Keratinocyte (primary cell): ENCODE measurements around the gene SLC20A1. TPM values are rescaled to one million over a fixed set of nuclear protein-coding genes. Genes with fewer than 3 reads are reported as not detected.

Source experiments
- DNase-seq: peaks from one replicate; pipeline ENCODE4 v3.0.0-alpha.2; 2011; ENCODE audit warnings: low read depth, missing footprints, low spot score
- FAIRE-seq: peaks from 2 replicates; lab custom pipeline; 2011; peaks lifted over from hg19 to GRCh38; lab: Jason Lieb, UNC
- H2AFZ ChIP-seq: 2 replicates; pipeline ENCODE4 v1.6.0; 2012; ENCODE audit warnings: low read length, control low read depth, inconsistent platforms; ENCODE audit not compliant: control insufficient read depth
- H3K27ac ChIP-seq: 2 replicates; pipeline ENCODE4 v1.5.1; 2011; ENCODE audit warnings: low read length; ENCODE audit not compliant: control insufficient read depth, insufficient read depth
- H3K27me3 ChIP-seq: 3 replicates; pipeline ENCODE4 v1.6.0; 2011; ENCODE audit warnings: low read length; ENCODE audit not compliant: control insufficient read depth, insufficient read depth; ENCODE audit errors: extremely low read depth
- H3K36me3 ChIP-seq, 2 experiments: 2 replicates in 1 of 2; 3 replicates in 1 of 2; pipeline ENCODE4 v1.5.1; 2011; ENCODE audit warnings: low read length in 2 of 2, mild to moderate bottlenecking in 1 of 2; ENCODE audit not compliant: control insufficient read depth in 2 of 2, insufficient read depth in 2 of 2; ENCODE audit errors: extremely low read depth in 1 of 2
- H3K4me1 ChIP-seq: 3 replicates; pipeline ENCODE4 v1.5.1; 2011; ENCODE audit warnings: low read length; ENCODE audit not compliant: control insufficient read depth, insufficient read depth; ENCODE audit errors: extremely low read depth
- H3K4me2 ChIP-seq: 3 replicates; pipeline ENCODE4 v1.6.0; 2011; ENCODE audit warnings: low read depth, low read length; ENCODE audit not compliant: control insufficient read depth, insufficient read depth; ENCODE audit errors: extremely low read depth
- H3K4me3 ChIP-seq, 3 experiments: fragments of 200-600 bp in 1 of 3; sonication (generic) in 1 of 3; 2 replicates in 2 of 3; 3 replicates in 1 of 3; pipeline ENCODE4 v1.5.1; 2011 to 2016; ENCODE audit warnings: low read length in 3 of 3, mild to moderate bottlenecking in 3 of 3, control low read depth in 2 of 3, inconsistent platforms in 1 of 3, low read depth in 1 of 3, mixed read lengths in 1 of 3, mixed run types in 1 of 3, moderate library complexity in 1 of 3; ENCODE audit not compliant: control insufficient read depth in 2 of 3, insufficient read depth in 2 of 3; ENCODE audit errors: extremely low read depth in 1 of 3
- H3K79me2 ChIP-seq: 2 replicates; pipeline ENCODE4 v1.6.0; 2012; ENCODE audit warnings: low read length; ENCODE audit not compliant: control insufficient read depth, insufficient read depth
- H3K9ac ChIP-seq: 3 replicates; pipeline ENCODE4 v1.6.0; 2011; ENCODE audit warnings: low read length; ENCODE audit not compliant: control insufficient read depth, insufficient read depth; ENCODE audit errors: extremely low read depth
- H3K9me1 ChIP-seq: 3 replicates; pipeline ENCODE4 v1.6.0; 2011; ENCODE audit warnings: low read length; ENCODE audit not compliant: control insufficient read depth, insufficient read depth; ENCODE audit errors: extremely low read depth
- H3K9me3 ChIP-seq: 2 replicates; pipeline ENCODE4 v1.5.1; 2012; ENCODE audit warnings: low read depth, low read length; ENCODE audit not compliant: control insufficient read depth
- H4K20me1 ChIP-seq: 3 replicates; pipeline ENCODE4 v1.6.0; 2011; ENCODE audit warnings: low read length; ENCODE audit not compliant: control insufficient read depth, insufficient read depth; ENCODE audit errors: extremely low read depth
- CTCF ChIP-seq, 3 experiments: IDR thresholded peaks in 1 of 3; conservative IDR thresholded peaks in 1 of 3; optimal IDR thresholded peaks in 1 of 3; 2 replicates in 2 of 3; 3 replicates in 1 of 3; pipeline versions ENCODE3 to v1.5.1; 2011; ENCODE audit warnings: low read length in 3 of 3, mild to moderate bottlenecking in 3 of 3, moderate library complexity in 2 of 3, control low read depth in 1 of 3, inconsistent platforms in 1 of 3; ENCODE audit not compliant: insufficient read depth in 2 of 3; ENCODE audit errors: extremely low read depth in 1 of 3
- EZH2 ChIP-seq: IDR thresholded peaks from one replicate; pipeline ENCODE4 v1.6.1; 2012; ENCODE audit warnings: inconsistent platforms, mild to moderate bottlenecking, low read length, moderate library complexity
- dilution Hi-C: fragments of 300-500 bp; cut with MboI; formaldehyde crosslinking; loops from one replicate; pipeline ENCODE4 v1.7.0; 2020; ENCODE audit warnings: low sequenced_read_pairs; ENCODE audit not compliant: extremely low pct_ligation_motif_present
- polyA plus RNA-seq, 5 experiments: library from polyadenylated mRNA; depleted of rRNA in 3 of 5; stranded (reverse) in 3 of 5; stranded (forward) in 1 of 5; unstranded in 1 of 5; fragments of >200 nt; gene quantifications; 1 replicate in 1 of 5; 2 replicates in 3 of 5; 3 replicates in 1 of 5; pipeline versions ENCODE4 v1.2.1 to v1.2.3, GENCODE V29; 2011 to 2012; ENCODE audit warnings: missing spikeins in 2 of 5, low read depth in 1 of 5, low replicate concordance in 1 of 5

The SLC20A1 gene
- polyA plus RNA-seq, 1 donor (not counting 4 experiments of a cell fraction or from before 2014, with no cell fraction given): 265 TPM

GRCh38 chr2:112644155-112644932 lies 1.4 kb upstream of the SLC20A1 start:
- no peaks in the 10 kb centered on the region for H3K9me1 ChIP-seq
- dilution Hi-C loops: no loop called here
- H4K20me1 ChIP-seq: peaks cover 21% of the 10 kb centered on the region
- H3K9me3 ChIP-seq: no peaks in the 10 kb centered on the region
- H3K27ac ChIP-seq: peak overlapping the region; percentile 98
- H3K9ac ChIP-seq: peak overlapping the region; percentile 94
- no peaks in the 10 kb centered on the region for H3K27me3 ChIP-seq
- TF ChIP-seq CTCF (optimal IDR thresholded peaks at IDR 0.05 in 1 of 3, IDR thresholded peaks at IDR 0.05 in 1 of 3, conservative IDR thresholded peaks at IDR 0.05 in 1 of 3; ENCODE audit: extremely low read depth in 1 of 3, insufficient read depth in 2 of 3, low read length in 3 of 3) (no peak), EZH2 (no peak)
- H3K4me3 ChIP-seq: peak overlapping the region; percentile 69 to 82 (median 71)
- FAIRE-seq (peak; percentile 13), DNase-seq (no peak)
- peak overlapping the region; percentile 98 for H3K4me2 ChIP-seq
- H3K4me1 ChIP-seq: peaks cover 58% of the 10 kb centered on the region
- H3K79me2 ChIP-seq: peaks cover 36% of the 10 kb centered on the region
- no peak overlapping the region for H2AFZ ChIP-seq
- peaks cover 7 to 21% of the 10 kb centered on the region in 2 experiments for H3K36me3 ChIP-seq

GRCh38 chr2:112644933-112645309 lies 818 bp upstream of the SLC20A1 start:
- Histone ChIP-seq H2AFZ (no peak overlapping the region), H3K9me1 (no peaks in the 10 kb centered on the region), H4K20me1 (peaks cover 26% of the 10 kb centered on the region), H3K27me3 (no peaks in the 10 kb centered on the region), H3K36me3 (peaks cover 7 to 26% of the 10 kb centered on the region in 2 experiments), H3K27ac (peak overlapping the region; percentile 98), H3K79me2 (peaks cover 42% of the 10 kb centered on the region), H3K9me3 (no peaks in the 10 kb centered on the region), H3K9ac (peak overlapping the region; percentile 94), H3K4me2 (peak overlapping the region; percentile 98), H3K4me1 (peaks cover 60% of the 10 kb centered on the region), H3K4me3 (peak overlapping the region; percentile 69 to 82 (median 71))
- dilution Hi-C loops: no loop called here
- TF ChIP-seq EZH2 (no peak), CTCF (optimal IDR thresholded peaks at IDR 0.05 in 1 of 3, IDR thresholded peaks at IDR 0.05 in 1 of 3, conservative IDR thresholded peaks at IDR 0.05 in 1 of 3; ENCODE audit: extremely low read depth in 1 of 3, insufficient read depth in 2 of 3, low read length in 3 of 3) (no peak)
- no peak for FAIRE-seq
- DNase-seq: no peak
